Measurements from ENCODE around the gene SLC1A5. TPM values are rescaled to one million over a fixed set of nuclear protein-coding genes. Genes with fewer than 3 reads are reported as not detected.

The SLC1A5 gene
- total RNA-seq, 2 experiments from 2014 or later: 7.1 TPM

GRCh38 chr19:46759206-46759605, 29.2 kb downstream of the SLC1A5 start:
- no peaks in the 10 kb centered on the region for H3K9me3 Mint-ChIP-seq
- peaks cover 11% of the 10 kb centered on the region for H3K36me3 Mint-ChIP-seq (ENCODE audit: low read depth)
- ChIA-PET CTCF (interaction anchor here (2.9 kb wide), 1 partner anchor 81 kb away, joined by 48 read pairs; no protein-coding TSS in a partner anchor), POLR2A (no interaction called here)
- peaks cover 4% of the 10 kb centered on the region for H3K4me1 Mint-ChIP-seq (ENCODE audit: low read depth)
- no peaks in the 10 kb centered on the region for H3K9me3 ChIP-seq (ENCODE audit: control insufficient read depth in 1 of 2, insufficient read depth in 1 of 2, low read length in 2 of 2)
- H3K36me3 ChIP-seq (ENCODE audit: insufficient read depth, low read length): peaks cover 6% of the 10 kb centered on the region
- TF ChIP-seq CTCF (IDR thresholded peaks at IDR 0.05): no peak
- DNase-seq (no peak), ATAC-seq (ENCODE audit: poor library complexity) (no peak)
- no peak overlapping the region for H3K4me3 ChIP-seq (ENCODE audit: low read length)
- no peak overlapping the region for H3K27ac Mint-ChIP-seq
- no peak overlapping the region for H3K4me3 Mint-ChIP-seq
- no peaks in the 10 kb centered on the region for H3K27me3 Mint-ChIP-seq
- H3K4me1 ChIP-seq (ENCODE audit: insufficient read depth, low read length): peaks cover 11% of the 10 kb centered on the region
- intact Hi-C loops (cut with DNase I, micrococcal nuclease): loop anchor here in 1 of 2 experiments (5.0 kb wide), 1 partner anchor 233 kb away; no protein-coding TSS in a partner anchor
- no peaks in the 10 kb centered on the region for H3K27me3 ChIP-seq (ENCODE audit: control insufficient read depth in 1 of 2, insufficient read depth in 2 of 2, low read length in 2 of 2)
- H3K27ac ChIP-seq (ENCODE audit: low read depth in 1 of 2, low read length in 2 of 2): no peak overlapping the region

- Histone ChIP-seq H3K9me3 (ENCODE audit: control insufficient read depth in 1 of 2, insufficient read depth in 1 of 2, low read length in 2 of 2) (no peaks in the 10 kb centered on the region), H3K36me3 (ENCODE audit: insufficient read depth, low read length) (peaks cover 11% of the 10 kb centered on the region), H3K4me1 (ENCODE audit: insufficient read depth, low read length) (peaks cover 17% of the 10 kb centered on the region), H3K27me3 (ENCODE audit: control insufficient read depth in 1 of 2, insufficient read depth in 2 of 2, low read length in 2 of 2) (no peaks in the 10 kb centered on the region), H3K27ac (ENCODE audit: low read depth in 1 of 2, low read length in 2 of 2) (no peak overlapping the region), H3K4me3 (ENCODE audit: low read length) (no peak overlapping the region)
- Mint-ChIP-seq H3K4me3 (no peak overlapping the region), H3K36me3 (ENCODE audit: low read depth) (peaks cover 25% of the 10 kb centered on the region), H3K27me3 (no peaks in the 10 kb centered on the region), H3K9me3 (no peaks in the 10 kb centered on the region), H3K27ac (no peak overlapping the region), H3K4me1 (ENCODE audit: low read depth) (peaks cover 11% of the 10 kb centered on the region)
- POLR2A ChIA-PET: no interaction called here
- DNase-seq: peak in 2 of 14 experiments; percentile 20 to 46
- CTCF ChIA-PET: interaction anchor here (2.9 kb wide), 1 partner anchor 84 kb away, joined by 48 read pairs; no protein-coding TSS in a partner anchor
- ATAC-seq (ENCODE audit: poor library complexity): no peak
- intact Hi-C loops (cut with DNase I, micrococcal nuclease): loop anchor here in 1 of 2 experiments (5.0 kb wide), 1 partner anchor 236 kb away; no protein-coding TSS in a partner anchor
- no peak for TF ChIP-seq CTCF (IDR thresholded peaks at IDR 0.05)
These were observed 31.9 kb downstream of the SLC1A5 start for GRCh38 chr19:46756544-46756888.

- peak in 1 of 14 experiments; percentile 41 for DNase-seq
- peaks cover 11% of the 10 kb centered on the region for H3K36me3 ChIP-seq (ENCODE audit: insufficient read depth, low read length)
- H3K27ac Mint-ChIP-seq: no peak overlapping the region
- no peaks in the 10 kb centered on the region for H3K27me3 ChIP-seq (ENCODE audit: control insufficient read depth in 1 of 2, insufficient read depth in 2 of 2, low read length in 2 of 2)
- no peaks in the 10 kb centered on the region for H3K9me3 ChIP-seq (ENCODE audit: control insufficient read depth in 1 of 2, insufficient read depth in 1 of 2, low read length in 2 of 2)
- intact Hi-C loops (cut with DNase I, micrococcal nuclease): loop anchor here in 1 of 2 experiments (5.0 kb wide), 1 partner anchor 236 kb away; no protein-coding TSS in a partner anchor
- CTCF ChIA-PET: interaction anchor here (2.9 kb wide), 1 partner anchor 85 kb away, joined by 48 read pairs; no protein-coding TSS in a partner anchor
- ATAC-seq (ENCODE audit: poor library complexity): no peak
- no peaks in the 10 kb centered on the region for H3K27me3 Mint-ChIP-seq
- POLR2A ChIA-PET: no interaction called here
- no peak overlapping the region for H3K27ac ChIP-seq (ENCODE audit: low read depth in 1 of 2, low read length in 2 of 2)
- H3K4me1 ChIP-seq (ENCODE audit: insufficient read depth, low read length): peaks cover 17% of the 10 kb centered on the region
- H3K4me3 Mint-ChIP-seq: no peak overlapping the region
- no peak for TF ChIP-seq CTCF (IDR thresholded peaks at IDR 0.05)
- no peaks in the 10 kb centered on the region for H3K9me3 Mint-ChIP-seq
- H3K36me3 Mint-ChIP-seq (ENCODE audit: low read depth): peaks cover 26% of the 10 kb centered on the region
- H3K4me1 Mint-ChIP-seq (ENCODE audit: low read depth): peaks cover 11% of the 10 kb centered on the region
- H3K4me3 ChIP-seq (ENCODE audit: low read length): no peak overlapping the region
These were observed 32.4 kb downstream of the SLC1A5 start for GRCh38 chr19:46755853-46756543.

Measured in CD4-positive, alpha-beta T cell (primary cell).